B cell (primary cell): ENCODE data around the gene OR11G2.

ENCODE experiments used
- CTCF ChIP-seq: fragments of 200-600 bp; IDR thresholded peaks from one replicate; pipeline ENCODE4 v1.8.0; 2022; ENCODE audit warnings: antibody characterized with exemption, mild to moderate bottlenecking
- EZH2 ChIP-seq: IDR thresholded peaks from 2 replicates; pipeline ENCODE4 v1.6.1; 2012; ENCODE audit warnings: borderline replicate concordance, low read depth, mild to moderate bottlenecking, moderate library complexity, low read length; ENCODE audit not compliant: insufficient read depth, poor library complexity, severe bottlenecking

GRCh38 chr14:20184181-20184580 is 6.5 kb upstream of the OR11G2 start:
- TF ChIP-seq CTCF (no peak), EZH2 (no peak)
